Adrenal gland (tissue), 12 donors: ENCODE measurements around the gene FHIT. TPM values are rescaled to one million over a fixed set of nuclear protein-coding genes. Genes with fewer than 3 reads are reported as not detected.

ENCODE experiments used
- DNase-seq, 7 donors: peaks; one replicate each; pipeline ENCODE4 v3.0.0-alpha.2; 2019 to 2020
- H3K27ac ChIP-seq, 5 donors: fragments of 200-600 bp; sonication (generic) in 4 of 5; 1 replicate in 3 of 5; 2 replicates in 2 of 5; pipeline versions ENCODE4 v1.5.1 to v1.8.0; 2016 to 2020; ENCODE audit warnings: mild to moderate bottlenecking in 1 of 5
- H3K27me3 ChIP-seq: fragments of 200-600 bp; 2 replicates; pipeline ENCODE4 v1.8.0; 2021
- H3K36me3 ChIP-seq, 2 donors: fragments of 200-600 bp; replicated peaks in 1 of 2; 1 replicate in 1 of 2; 2 replicates in 1 of 2; pipeline versions ENCODE4 v1.5.1 to v1.8.0; 2018 to 2022
- H3K4me1 ChIP-seq, 2 donors: fragments of 200-600 bp; replicated peaks in 1 of 2; 1 replicate in 1 of 2; 2 replicates in 1 of 2; pipeline versions ENCODE4 v1.5.1 to v1.8.0; 2018 to 2021
- H3K4me3 ChIP-seq, 4 donors: fragments of 200-600 bp; sonication (generic) in 3 of 4; one replicate each; pipeline ENCODE4 v1.5.1; 2016 to 2018
- H3K9me3 ChIP-seq, 3 donors: fragments of 200-600 bp; sonication (generic) in 1 of 3; replicated peaks in 1 of 3; 1 replicate in 2 of 3; 2 replicates in 1 of 3; pipeline versions ENCODE4 v1.5.1 to v1.8.0; 2016 to 2021
- CTCF ChIP-seq, 6 experiments: fragments of 450-650 bp in 4 of 6; fragments of 200-600 bp in 2 of 6; sonication (generic) in 1 of 6; IDR thresholded peaks; 1 replicate in 5 of 6; 2 replicates in 1 of 6; pipeline versions ENCODE4 v1.5.1 to v1.8.0; 2016 to 2021; ENCODE audit warnings: antibody characterized with exemption in 6 of 6, mild to moderate bottlenecking in 2 of 6, moderate library complexity in 1 of 6
- POLR2A ChIP-seq, 2 donors: fragments of 450-650 bp; IDR thresholded peaks; one replicate each; pipeline ENCODE4 v1.6.1; 2017; ENCODE audit warnings: antibody characterized with exemption in 2 of 2, mild to moderate bottlenecking in 2 of 2, moderate library complexity in 1 of 2
- WGBS, 4 donors: extraction: QIAGEN DNeasy Blood & Tissue Kit in 2 of 4; methylation state at CpG; one replicate each; pipeline versions ENCODE4 v1.1.5 to v1.1.7; 2013 to 2017; 5-methylcytosine and 5-hydroxymethylcytosine counted together
- intact Hi-C, 2 donors: fragments of 100-400 bp; cut with DNase I; formaldehyde crosslinking; loops; one replicate each; pipeline versions ENCODE4 v1.14.1 to v1.15.0; 2022 to 2023
- polyA plus RNA-seq, 3 donors: library from polyadenylated mRNA; stranded (reverse); fragments of 200-250 nt in 2 of 3; fragments of 350-450 nt in 1 of 3; fragmentation: Illumina TruSeq in 1 of 3; extraction: RNeasy Lipid Tissue Mini Kit (QIAGEN cat#74804) in 1 of 3; gene quantifications; one replicate each; pipeline ENCODE4 v1.2.3, GENCODE V29; 2013 to 2014
- total RNA-seq, 9 donors: library from RNA; depleted of rRNA in 4 of 9; stranded (reverse); fragments of >200 nt in 4 of 9; fragments of 120-200 nt in 1 of 9; fragmentation: NEBNext Ultra II Directional in 1 of 9; extraction: Animal tissue kit (Norgen Biotek cat#: 25700) in 1 of 9; gene quantifications; one replicate each; pipeline versions ENCODE4 v1.1.0 to v1.2.4, GENCODE V29; 2013 to 2023
- donor health status: healthy with polysubstance abuse.
- donor health status: Bipolar disorder and iron deficiency.
- donor health status: DM: yes; HTN: yes; CAD: no.
- donor health status: DM: no; HTN: no; CAD: no.
- donor health status: DM: no; HTN: no; CAD: no.
- donor health status: DM: yes; HTN: yes; CAD: no.

Gene FHIT
- total and polyA plus RNA-seq, 12 donors = 14.1 to 43.9 (median 28.8) TPM

GRCh38 chr3:60269377-60269776 is 981.9 kb downstream of the FHIT start:
- TF ChIP-seq POLR2A (IDR thresholded peaks at IDR 0.05) (no peak), CTCF (IDR thresholded peaks at IDR 0.05) (no peak)
- DNase-seq = no peak
- H3K27me3 ChIP-seq = no peaks in the 10 kb centered on the region
- intact Hi-C loops = no loop called here
- no peaks in the 10 kb centered on the region for H3K36me3 ChIP-seq
- H3K9me3 ChIP-seq = no peaks in the 10 kb centered on the region
- H3K4me1 ChIP-seq = no peaks in the 10 kb centered on the region
- WGBS, 4 donors = 73 to 95% (median 88%) methylated on average over 1 of the region's 1 CpG
- H3K4me3 ChIP-seq = no peak overlapping the region
- H3K27ac ChIP-seq = no peak overlapping the region

- Histone ChIP-seq H3K4me3 (no peak overlapping the region), H3K27ac (no peak overlapping the region), H3K27me3 (no peaks in the 10 kb centered on the region), H3K9me3 (no peaks in the 10 kb centered on the region), H3K4me1 (no peaks in the 10 kb centered on the region), H3K36me3 (no peaks in the 10 kb centered on the region)
- TF ChIP-seq CTCF (IDR thresholded peaks at IDR 0.05) (no peak), POLR2A (IDR thresholded peaks at IDR 0.05) (no peak)
- DNase-seq = no peak
- intact Hi-C loops = no loop called here
- 33 to 37% (median 34%) methylated on average over 2 of the region's 2 CpGs for WGBS, 4 donors
These were observed 983.1 kb downstream of the FHIT start for GRCh38 chr3:60268123-60268522.

- no peak for TF ChIP-seq CTCF (IDR thresholded peaks at IDR 0.05)
- no peak for TF ChIP-seq POLR2A (IDR thresholded peaks at IDR 0.05)
- no peaks in the 10 kb centered on the region for H3K4me1 ChIP-seq
- DNase-seq = no peak
- H3K27ac ChIP-seq = no peak overlapping the region
- H3K36me3 ChIP-seq = no peaks in the 10 kb centered on the region
- H3K27me3 ChIP-seq = no peaks in the 10 kb centered on the region
- 95 to 97% (median 96%) methylated on average over 2 of the region's 2 CpGs for WGBS, 4 donors
- intact Hi-C loops = no loop called here
- H3K9me3 ChIP-seq = no peaks in the 10 kb centered on the region
- H3K4me3 ChIP-seq = no peak overlapping the region
These were observed 984.8 kb downstream of the FHIT start for GRCh38 chr3:60266444-60266843.

- no peak overlapping the region for H3K27ac ChIP-seq
- H3K9me3 ChIP-seq = no peaks in the 10 kb centered on the region
- no peaks in the 10 kb centered on the region for H3K36me3 ChIP-seq
- H3K4me1 ChIP-seq = no peaks in the 10 kb centered on the region
- intact Hi-C loops = no loop called here
- no peak overlapping the region for H3K4me3 ChIP-seq
- H3K27me3 ChIP-seq = no peaks in the 10 kb centered on the region
- TF ChIP-seq POLR2A (IDR thresholded peaks at IDR 0.05) (no peak), CTCF (IDR thresholded peaks at IDR 0.05) (no peak)
- no peak for DNase-seq
These were observed 988.1 kb downstream of the FHIT start for GRCh38 chr3:60263191-60263590.
